ENCODE data around the gene ENTPD8.

GRCh38 chr9:137434498-137435380 is 6.4 kb downstream of the ENTPD8 start:
- no peak for TF ChIP-seq BACH2 (CRISPR knock-in tag; IDR thresholded peaks at IDR 0.05; ENCODE audit: borderline replicate concordance)
- TF ChIP-seq ZFP3 (CRISPR knock-in tag; IDR thresholded peaks at IDR 0.05), result no peak
- no peak for TF ChIP-seq ISL1 (CRISPR knock-in tag; IDR thresholded peaks at IDR 0.05)
- no peak for TF ChIP-seq ZC3H10 (CRISPR knock-in tag; IDR thresholded peaks at IDR 0.05)
- no peak for TF ChIP-seq ZFP30 (CRISPR knock-in tag; IDR thresholded peaks at IDR 0.05)
- no peak for TF ChIP-seq PATZ1 (CRISPR knock-in tag; IDR thresholded peaks at IDR 0.05; ENCODE audit: borderline replicate concordance)
- no peak for TF ChIP-seq TSHZ2 (CRISPR knock-in tag; IDR thresholded peaks at IDR 0.05)
- no peak for TF ChIP-seq CREB5 (CRISPR knock-in tag; IDR thresholded peaks at IDR 0.05; ENCODE audit: low read depth)
- no peak for TF ChIP-seq GLIS3 (CRISPR knock-in tag; IDR thresholded peaks at IDR 0.05)
- TF ChIP-seq TCF4 (CRISPR knock-in tag; IDR thresholded peaks at IDR 0.05; ENCODE audit: borderline replicate concordance), result no peak

Data from SK-N-SH treated with all-trans-retinoic acid at 6 μM for 48 hours (cell line).